ENCODE data around the gene CT55. TPM values are rescaled to one million over a fixed set of nuclear protein-coding genes. Genes with fewer than 3 reads are reported as not detected.

Gene CT55
- total RNA-seq, 1 experiment from 2014 or later: not detected

DNA sequence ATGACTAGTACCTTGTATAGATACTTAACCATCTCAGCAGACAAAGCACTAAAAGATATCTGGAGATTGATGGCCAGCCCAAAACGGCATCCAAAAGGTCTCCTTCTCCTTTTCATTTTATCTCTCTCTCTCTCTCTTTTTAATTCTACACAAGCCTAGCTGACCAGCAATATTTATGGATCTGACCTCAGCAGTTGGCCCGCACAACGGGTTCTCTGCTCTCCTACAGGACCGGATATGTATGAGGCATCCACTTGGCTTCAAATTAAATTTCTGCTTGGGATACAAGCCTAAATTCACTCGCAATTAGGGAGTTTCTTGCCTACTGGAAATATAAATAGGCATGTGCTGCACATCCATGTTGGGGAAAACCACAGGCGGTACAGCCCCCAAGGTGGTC lies 22.5 kb upstream of the CT55 start:
- no peaks in the 10 kb centered on the region for H3K79me2 ChIP-seq (ENCODE audit: insufficient read depth, low read length)
- POLR2A ChIA-PET: no interaction called here
- H3K4me1 ChIP-seq (ENCODE audit: control insufficient read depth in 1 of 2, insufficient read depth in 2 of 2, low read length in 2 of 2): no peaks in the 10 kb centered on the region
- CTCF ChIA-PET: no interaction called here
- H3K27ac ChIP-seq (ENCODE audit: low read depth, low read length): no peak overlapping the region
- H3K9ac ChIP-seq (ENCODE audit: low read length): no peak overlapping the region
- H3K36me3 ChIP-seq (ENCODE audit: control insufficient read depth in 1 of 2, insufficient read depth in 2 of 2, low read length in 2 of 2): no peaks in the 10 kb centered on the region
- H3K4me3 ChIP-seq (replicated peaks in 1 of 2; ENCODE audit: low read depth in 1 of 2, low read length in 2 of 2): no peak overlapping the region
- RAD21 ChIA-PET (ENCODE audit: low non-redundant PET in 1 of 2, low total read pairs in 2 of 2, uncharacterized antibody in 2 of 2, unreplicated experiment in 2 of 2): no interaction called here
- H3K9me3 ChIP-seq (ENCODE audit: control insufficient read depth in 1 of 2, insufficient read depth in 1 of 2, low read depth in 1 of 2, low read length in 2 of 2): no peaks in the 10 kb centered on the region
- DNase-seq (ENCODE audit: low read depth, low spot score) (no peak), ATAC-seq (no peak)
- TF ChIP-seq CEBPB (IDR thresholded peaks at IDR 0.05; ENCODE audit: low read depth) (no peak), ZNF274 (IDR thresholded peaks at IDR 0.05; ENCODE audit: low read depth, low read length) (no peak), EZH2 (IDR thresholded peaks at IDR 0.05) (no peak), POLR2A (IDR thresholded peaks at IDR 0.05; ENCODE audit: borderline replicate concordance, extremely low read depth, insufficient read depth, insufficient read length) (no peak), FOSL1 (IDR thresholded peaks at IDR 0.05; ENCODE audit: low read depth) (no peak), SP1 (IDR thresholded peaks at IDR 0.05; ENCODE audit: low read depth) (no peak), SRF (IDR thresholded peaks at IDR 0.05; ENCODE audit: low read depth) (no peak), SIN3A (IDR thresholded peaks at IDR 0.05; ENCODE audit: low read depth) (no peak), EZH2phosphoT487 (IDR thresholded peaks at IDR 0.05; ENCODE audit: borderline replicate concordance) (no peak), ZFX (IDR thresholded peaks at IDR 0.05) (no peak), POLR2AphosphoS5 (IDR thresholded peaks at IDR 0.05; ENCODE audit: low read depth, low read length) (no peak), ELF1 (IDR thresholded peaks at IDR 0.05; ENCODE audit: borderline replicate concordance, low read depth) (no peak), JUND (IDR thresholded peaks at IDR 0.05) (no peak), EGR1 (IDR thresholded peaks at IDR 0.05; ENCODE audit: low read depth) (no peak), TCF7L2 (IDR thresholded peaks at IDR 0.05; ENCODE audit: borderline replicate concordance, extremely low read depth, insufficient read depth, insufficient read length) (no peak)
- TF ChIP-seq, protein P1, sequence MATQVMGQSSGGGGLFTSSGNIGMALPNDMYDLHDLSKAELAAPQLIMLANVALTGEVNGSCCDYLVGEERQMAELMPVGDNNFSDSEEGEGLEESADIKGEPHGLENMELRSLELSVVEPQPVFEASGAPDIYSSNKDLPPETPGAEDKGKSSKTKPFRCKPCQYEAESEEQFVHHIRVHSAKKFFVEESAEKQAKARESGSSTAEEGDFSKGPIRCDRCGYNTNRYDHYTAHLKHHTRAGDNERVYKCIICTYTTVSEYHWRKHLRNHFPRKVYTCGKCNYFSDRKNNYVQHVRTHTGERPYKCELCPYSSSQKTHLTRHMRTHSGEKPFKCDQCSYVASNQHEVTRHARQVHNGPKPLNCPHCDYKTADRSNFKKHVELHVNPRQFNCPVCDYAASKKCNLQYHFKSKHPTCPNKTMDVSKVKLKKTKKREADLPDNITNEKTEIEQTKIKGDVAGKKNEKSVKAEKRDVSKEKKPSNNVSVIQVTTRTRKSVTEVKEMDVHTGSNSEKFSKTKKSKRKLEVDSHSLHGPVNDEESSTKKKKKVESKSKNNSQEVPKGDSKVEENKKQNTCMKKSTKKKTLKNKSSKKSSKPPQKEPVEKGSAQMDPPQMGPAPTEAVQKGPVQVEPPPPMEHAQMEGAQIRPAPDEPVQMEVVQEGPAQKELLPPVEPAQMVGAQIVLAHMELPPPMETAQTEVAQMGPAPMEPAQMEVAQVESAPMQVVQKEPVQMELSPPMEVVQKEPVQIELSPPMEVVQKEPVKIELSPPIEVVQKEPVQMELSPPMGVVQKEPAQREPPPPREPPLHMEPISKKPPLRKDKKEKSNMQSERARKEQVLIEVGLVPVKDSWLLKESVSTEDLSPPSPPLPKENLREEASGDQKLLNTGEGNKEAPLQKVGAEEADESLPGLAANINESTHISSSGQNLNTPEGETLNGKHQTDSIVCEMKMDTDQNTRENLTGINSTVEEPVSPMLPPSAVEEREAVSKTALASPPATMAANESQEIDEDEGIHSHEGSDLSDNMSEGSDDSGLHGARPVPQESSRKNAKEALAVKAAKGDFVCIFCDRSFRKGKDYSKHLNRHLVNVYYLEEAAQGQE (IDR thresholded peaks at IDR 0.05; ENCODE audit: low read depth): no peak
- TF ChIP-seq, protein P2, sequence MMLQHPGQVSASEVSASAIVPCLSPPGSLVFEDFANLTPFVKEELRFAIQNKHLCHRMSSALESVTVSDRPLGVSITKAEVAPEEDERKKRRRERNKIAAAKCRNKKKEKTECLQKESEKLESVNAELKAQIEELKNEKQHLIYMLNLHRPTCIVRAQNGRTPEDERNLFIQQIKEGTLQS (IDR thresholded peaks at IDR 0.05): no peak
- TF ChIP-seq, protein P3, sequence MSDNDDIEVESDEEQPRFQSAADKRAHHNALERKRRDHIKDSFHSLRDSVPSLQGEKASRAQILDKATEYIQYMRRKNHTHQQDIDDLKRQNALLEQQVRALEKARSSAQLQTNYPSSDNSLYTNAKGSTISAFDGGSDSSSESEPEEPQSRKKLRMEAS (IDR thresholded peaks at IDR 0.05): no peak
- TF ChIP-seq, protein P4, sequence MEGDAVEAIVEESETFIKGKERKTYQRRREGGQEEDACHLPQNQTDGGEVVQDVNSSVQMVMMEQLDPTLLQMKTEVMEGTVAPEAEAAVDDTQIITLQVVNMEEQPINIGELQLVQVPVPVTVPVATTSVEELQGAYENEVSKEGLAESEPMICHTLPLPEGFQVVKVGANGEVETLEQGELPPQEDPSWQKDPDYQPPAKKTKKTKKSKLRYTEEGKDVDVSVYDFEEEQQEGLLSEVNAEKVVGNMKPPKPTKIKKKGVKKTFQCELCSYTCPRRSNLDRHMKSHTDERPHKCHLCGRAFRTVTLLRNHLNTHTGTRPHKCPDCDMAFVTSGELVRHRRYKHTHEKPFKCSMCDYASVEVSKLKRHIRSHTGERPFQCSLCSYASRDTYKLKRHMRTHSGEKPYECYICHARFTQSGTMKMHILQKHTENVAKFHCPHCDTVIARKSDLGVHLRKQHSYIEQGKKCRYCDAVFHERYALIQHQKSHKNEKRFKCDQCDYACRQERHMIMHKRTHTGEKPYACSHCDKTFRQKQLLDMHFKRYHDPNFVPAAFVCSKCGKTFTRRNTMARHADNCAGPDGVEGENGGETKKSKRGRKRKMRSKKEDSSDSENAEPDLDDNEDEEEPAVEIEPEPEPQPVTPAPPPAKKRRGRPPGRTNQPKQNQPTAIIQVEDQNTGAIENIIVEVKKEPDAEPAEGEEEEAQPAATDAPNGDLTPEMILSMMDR (IDR thresholded peaks at IDR 0.05 in 2 of 3, conservative IDR thresholded peaks at IDR 0.05 in 1 of 3; ENCODE audit: borderline replicate concordance in 1 of 3, insufficient read depth in 1 of 3, low read depth in 2 of 3, low read length in 2 of 3): no peak
- H3K4me2 ChIP-seq (ENCODE audit: low read length): no peak overlapping the region
- intact Hi-C loops (cut with micrococcal nuclease): no loop called here
- no TSS peak for BruUV-seq (replicated peaks)
- H3K9me2 ChIP-seq (ENCODE audit: insufficient read depth): no peaks in the 10 kb centered on the region
- no peaks in the 10 kb centered on the region for H3K27me3 ChIP-seq (ENCODE audit: insufficient read depth, low read length)
- H2AFZ ChIP-seq (ENCODE audit: low read depth, low read length, poor library complexity, severe bottlenecking): no peak overlapping the region
- H4K20me1 ChIP-seq (ENCODE audit: insufficient read depth): no peaks in the 10 kb centered on the region
